HCT116 (cell line): ENCODE measurements around the gene ZBTB39.

Experiments
- ELF1 ChIP-seq: IDR thresholded peaks from 2 replicates; pipeline ENCODE4 v1.6.1; 2012; ENCODE audit warnings: low read depth, borderline replicate concordance
- EZH2 ChIP-seq: fragments of 200-600 bp; sonication (generic); IDR thresholded peaks from 2 replicates; pipeline ENCODE4 v1.6.1; 2017; ENCODE audit warnings: antibody characterized with exemption, mixed run types
- EZH2phosphoT487 ChIP-seq: fragments of 200-600 bp; IDR thresholded peaks from 2 replicates; pipeline ENCODE4 v1.6.1; 2018; ENCODE audit warnings: antibody characterized with exemption, borderline replicate concordance
- FOSL1 ChIP-seq: IDR thresholded peaks from 2 replicates; pipeline ENCODE4 v1.6.1; 2012; ENCODE audit warnings: low read depth
- JUND ChIP-seq: IDR thresholded peaks from 2 replicates; pipeline ENCODE4 v1.6.1; 2012
- POLR2A ChIP-seq: IDR thresholded peaks from 2 replicates; pipeline ENCODE4 v1.7.0; 2011; ENCODE audit warnings: borderline replicate concordance; ENCODE audit not compliant: insufficient read depth, insufficient read length; ENCODE audit errors: extremely low read depth
- TCF7L2 ChIP-seq: IDR thresholded peaks from 2 replicates; pipeline ENCODE4 v1.7.0; 2011; ENCODE audit warnings: borderline replicate concordance, inconsistent platforms; ENCODE audit not compliant: insufficient read depth, insufficient read length; ENCODE audit errors: extremely low read depth
- ZFX ChIP-seq: fragments of 450-650 bp; IDR thresholded peaks from 2 replicates; pipeline ENCODE4 v1.6.1; 2017
- TF ChIP-seq, protein P1 (sequence below), 3 experiments: fragments of 200-600 bp in 1 of 3; sonication (generic) in 1 of 3; IDR thresholded peaks in 2 of 3; conservative IDR thresholded peaks in 1 of 3; 2 replicates each; pipeline ENCODE4 v1.5.1; 2012 to 2017; ENCODE audit warnings: low read depth in 2 of 3, low read length in 2 of 3, antibody characterized with exemption in 1 of 3, borderline replicate concordance in 1 of 3, control low read depth in 1 of 3, mild to moderate bottlenecking in 1 of 3, mixed read lengths in 1 of 3, mixed run types in 1 of 3, moderate library complexity in 1 of 3; ENCODE audit not compliant: insufficient read depth in 1 of 3
- TF ChIP-seq, protein P2 (sequence below): IDR thresholded peaks from 2 replicates; pipeline ENCODE4 v1.6.1; 2012
- TF ChIP-seq, protein P3 (sequence below): IDR thresholded peaks from 2 replicates; pipeline ENCODE4 v1.6.1; 2011; ENCODE audit warnings: mild to moderate bottlenecking, low read length, moderate library complexity; ENCODE audit not compliant: insufficient replicate concordance; ENCODE audit errors: extremely low read depth
- TF ChIP-seq, protein P4 (sequence below): IDR thresholded peaks from 2 replicates; pipeline ENCODE4 v1.6.1; 2012; ENCODE audit warnings: low read depth

DNA sequence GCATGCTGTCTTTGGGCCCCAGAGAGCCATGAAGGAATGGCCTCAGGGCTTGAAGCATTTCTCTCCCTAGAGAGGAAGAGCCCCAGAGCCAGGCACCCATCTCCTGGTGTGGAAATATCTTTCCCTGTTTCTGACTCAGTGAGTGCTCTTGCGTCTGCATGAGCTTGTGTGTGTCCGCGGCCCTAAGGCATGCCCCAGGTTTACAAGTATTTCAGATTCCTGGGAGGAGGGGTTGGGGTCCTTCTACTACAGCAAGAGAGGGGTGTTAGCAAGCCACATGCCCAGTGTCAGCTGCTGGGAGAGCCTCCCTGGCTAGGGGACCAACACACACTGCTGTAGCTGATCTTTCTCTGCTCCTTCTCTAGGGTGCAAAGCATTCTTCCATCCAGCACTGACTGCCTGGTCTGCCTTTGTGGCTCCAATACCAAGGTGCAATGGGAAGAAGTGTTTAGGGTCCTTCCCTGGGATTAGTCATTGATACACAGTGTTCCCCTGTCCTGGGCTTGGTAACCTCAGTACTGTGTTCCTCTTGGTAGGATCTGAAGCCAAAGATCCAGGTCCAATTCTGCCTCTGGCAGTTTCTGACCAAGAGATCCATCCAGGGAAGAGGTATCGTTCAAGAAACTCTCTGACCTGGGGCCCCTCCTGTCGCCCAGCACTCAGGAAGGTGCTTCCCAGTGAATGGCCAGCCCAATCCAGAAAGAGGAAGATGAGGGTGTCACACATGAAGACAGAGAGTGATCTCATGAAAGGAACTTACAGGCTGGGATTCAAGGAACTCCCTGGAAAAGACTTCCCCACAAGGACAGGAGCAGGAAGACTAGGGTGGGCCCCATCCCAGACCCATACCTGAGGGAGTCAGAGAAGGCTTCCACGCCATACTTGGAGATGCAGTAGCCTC, 52.0 kb downstream of the ZBTB39 start:
- TF ChIP-seq, protein P1, sequence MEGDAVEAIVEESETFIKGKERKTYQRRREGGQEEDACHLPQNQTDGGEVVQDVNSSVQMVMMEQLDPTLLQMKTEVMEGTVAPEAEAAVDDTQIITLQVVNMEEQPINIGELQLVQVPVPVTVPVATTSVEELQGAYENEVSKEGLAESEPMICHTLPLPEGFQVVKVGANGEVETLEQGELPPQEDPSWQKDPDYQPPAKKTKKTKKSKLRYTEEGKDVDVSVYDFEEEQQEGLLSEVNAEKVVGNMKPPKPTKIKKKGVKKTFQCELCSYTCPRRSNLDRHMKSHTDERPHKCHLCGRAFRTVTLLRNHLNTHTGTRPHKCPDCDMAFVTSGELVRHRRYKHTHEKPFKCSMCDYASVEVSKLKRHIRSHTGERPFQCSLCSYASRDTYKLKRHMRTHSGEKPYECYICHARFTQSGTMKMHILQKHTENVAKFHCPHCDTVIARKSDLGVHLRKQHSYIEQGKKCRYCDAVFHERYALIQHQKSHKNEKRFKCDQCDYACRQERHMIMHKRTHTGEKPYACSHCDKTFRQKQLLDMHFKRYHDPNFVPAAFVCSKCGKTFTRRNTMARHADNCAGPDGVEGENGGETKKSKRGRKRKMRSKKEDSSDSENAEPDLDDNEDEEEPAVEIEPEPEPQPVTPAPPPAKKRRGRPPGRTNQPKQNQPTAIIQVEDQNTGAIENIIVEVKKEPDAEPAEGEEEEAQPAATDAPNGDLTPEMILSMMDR (IDR thresholded peaks at IDR 0.05 in 2 of 3, conservative IDR thresholded peaks at IDR 0.05 in 1 of 3; ENCODE audit: borderline replicate concordance in 1 of 3, insufficient read depth in 1 of 3, low read depth in 2 of 3, low read length in 2 of 3), result no peak
- TF ChIP-seq EZH2phosphoT487 (no peak), ZFX (no peak), ELF1 (no peak), JUND (no peak), EZH2 (no peak), POLR2A (no peak), TCF7L2 (no peak), FOSL1 (no peak)
- TF ChIP-seq, protein P2, sequence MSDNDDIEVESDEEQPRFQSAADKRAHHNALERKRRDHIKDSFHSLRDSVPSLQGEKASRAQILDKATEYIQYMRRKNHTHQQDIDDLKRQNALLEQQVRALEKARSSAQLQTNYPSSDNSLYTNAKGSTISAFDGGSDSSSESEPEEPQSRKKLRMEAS, result no peak
- TF ChIP-seq, protein P3, sequence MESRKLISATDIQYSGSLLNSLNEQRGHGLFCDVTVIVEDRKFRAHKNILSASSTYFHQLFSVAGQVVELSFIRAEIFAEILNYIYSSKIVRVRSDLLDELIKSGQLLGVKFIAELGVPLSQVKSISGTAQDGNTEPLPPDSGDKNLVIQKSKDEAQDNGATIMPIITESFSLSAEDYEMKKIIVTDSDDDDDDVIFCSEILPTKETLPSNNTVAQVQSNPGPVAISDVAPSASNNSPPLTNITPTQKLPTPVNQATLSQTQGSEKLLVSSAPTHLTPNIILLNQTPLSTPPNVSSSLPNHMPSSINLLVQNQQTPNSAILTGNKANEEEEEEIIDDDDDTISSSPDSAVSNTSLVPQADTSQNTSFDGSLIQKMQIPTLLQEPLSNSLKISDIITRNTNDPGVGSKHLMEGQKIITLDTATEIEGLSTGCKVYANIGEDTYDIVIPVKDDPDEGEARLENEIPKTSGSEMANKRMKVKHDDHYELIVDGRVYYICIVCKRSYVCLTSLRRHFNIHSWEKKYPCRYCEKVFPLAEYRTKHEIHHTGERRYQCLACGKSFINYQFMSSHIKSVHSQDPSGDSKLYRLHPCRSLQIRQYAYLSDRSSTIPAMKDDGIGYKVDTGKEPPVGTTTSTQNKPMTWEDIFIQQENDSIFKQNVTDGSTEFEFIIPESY, result no peak
- TF ChIP-seq, protein P4, sequence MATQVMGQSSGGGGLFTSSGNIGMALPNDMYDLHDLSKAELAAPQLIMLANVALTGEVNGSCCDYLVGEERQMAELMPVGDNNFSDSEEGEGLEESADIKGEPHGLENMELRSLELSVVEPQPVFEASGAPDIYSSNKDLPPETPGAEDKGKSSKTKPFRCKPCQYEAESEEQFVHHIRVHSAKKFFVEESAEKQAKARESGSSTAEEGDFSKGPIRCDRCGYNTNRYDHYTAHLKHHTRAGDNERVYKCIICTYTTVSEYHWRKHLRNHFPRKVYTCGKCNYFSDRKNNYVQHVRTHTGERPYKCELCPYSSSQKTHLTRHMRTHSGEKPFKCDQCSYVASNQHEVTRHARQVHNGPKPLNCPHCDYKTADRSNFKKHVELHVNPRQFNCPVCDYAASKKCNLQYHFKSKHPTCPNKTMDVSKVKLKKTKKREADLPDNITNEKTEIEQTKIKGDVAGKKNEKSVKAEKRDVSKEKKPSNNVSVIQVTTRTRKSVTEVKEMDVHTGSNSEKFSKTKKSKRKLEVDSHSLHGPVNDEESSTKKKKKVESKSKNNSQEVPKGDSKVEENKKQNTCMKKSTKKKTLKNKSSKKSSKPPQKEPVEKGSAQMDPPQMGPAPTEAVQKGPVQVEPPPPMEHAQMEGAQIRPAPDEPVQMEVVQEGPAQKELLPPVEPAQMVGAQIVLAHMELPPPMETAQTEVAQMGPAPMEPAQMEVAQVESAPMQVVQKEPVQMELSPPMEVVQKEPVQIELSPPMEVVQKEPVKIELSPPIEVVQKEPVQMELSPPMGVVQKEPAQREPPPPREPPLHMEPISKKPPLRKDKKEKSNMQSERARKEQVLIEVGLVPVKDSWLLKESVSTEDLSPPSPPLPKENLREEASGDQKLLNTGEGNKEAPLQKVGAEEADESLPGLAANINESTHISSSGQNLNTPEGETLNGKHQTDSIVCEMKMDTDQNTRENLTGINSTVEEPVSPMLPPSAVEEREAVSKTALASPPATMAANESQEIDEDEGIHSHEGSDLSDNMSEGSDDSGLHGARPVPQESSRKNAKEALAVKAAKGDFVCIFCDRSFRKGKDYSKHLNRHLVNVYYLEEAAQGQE, result no peak
